Measurements from ENCODE around the gene TBC1D1.
"Not testable (repeated sequence)": the region's sequence is repeated elsewhere in the genome, so short reads cannot be mapped to it uniquely, and the experiment has no call there.

TBC1D1 gene

DNA sequence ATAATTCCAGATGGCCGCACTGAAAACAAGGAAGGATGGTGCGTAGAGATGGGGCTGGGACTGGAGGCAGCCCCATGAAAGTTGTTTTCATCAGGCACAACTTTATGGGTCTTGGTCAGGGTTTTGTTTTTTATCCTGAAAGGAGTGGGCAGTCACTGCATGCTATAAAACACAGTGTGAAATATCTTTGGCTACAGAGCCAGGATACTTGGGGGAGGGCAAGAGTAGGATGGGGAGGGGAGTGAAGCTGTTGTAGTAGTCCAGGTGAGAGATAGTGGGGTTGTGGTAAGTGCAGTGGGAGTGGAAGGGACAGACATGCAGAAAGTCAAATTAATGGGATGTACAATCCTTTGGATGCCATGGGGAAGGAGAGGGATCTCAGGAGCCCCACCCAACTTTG, 125.8 kb downstream of the TBC1D1 start:
- no peak for DNase-seq (ENCODE audit: low spot score)

DNA sequence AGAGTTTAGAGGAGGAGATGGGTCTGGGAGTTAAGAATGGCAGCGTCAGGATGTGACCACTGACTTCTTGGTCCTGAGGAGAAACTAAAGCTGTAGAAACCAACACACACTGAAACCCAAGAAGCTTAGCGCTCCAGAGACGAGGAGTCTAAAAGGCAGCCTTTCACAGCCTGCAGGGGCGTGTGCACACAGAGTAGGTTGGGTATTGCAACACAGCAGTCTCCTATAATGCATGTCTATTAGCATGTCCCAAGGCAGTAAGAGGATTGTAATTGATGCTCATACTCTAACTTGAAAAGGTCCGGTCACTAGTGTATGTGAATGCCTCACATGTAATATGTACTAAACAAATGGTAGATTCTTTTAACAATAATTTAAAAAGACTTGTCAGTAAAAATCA, 126.7 kb downstream of the TBC1D1 start:
- DNase-seq (ENCODE audit: low spot score), result no peak

DNA sequence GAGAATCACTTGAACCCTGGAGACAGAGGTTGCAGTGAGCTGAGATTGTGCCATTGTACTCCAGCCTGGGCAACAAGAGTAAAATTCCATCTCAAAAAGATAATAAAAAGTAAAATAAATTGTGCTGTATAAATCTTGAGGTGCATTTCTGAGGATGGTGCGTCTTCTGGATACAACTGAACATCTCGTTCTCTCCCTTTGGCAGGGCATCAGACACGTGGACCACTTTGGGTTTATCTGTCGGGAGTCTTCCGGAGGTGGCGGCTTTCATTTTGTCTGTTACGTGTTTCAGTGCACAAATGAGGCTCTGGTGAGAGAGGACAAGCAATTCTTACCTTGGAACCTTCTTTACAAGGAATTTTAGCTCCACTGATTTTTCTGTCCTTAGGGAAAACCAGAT, 129.5 kb downstream of the TBC1D1 start:
- DNase-seq (ENCODE audit: low spot score), result no peak

DNA sequence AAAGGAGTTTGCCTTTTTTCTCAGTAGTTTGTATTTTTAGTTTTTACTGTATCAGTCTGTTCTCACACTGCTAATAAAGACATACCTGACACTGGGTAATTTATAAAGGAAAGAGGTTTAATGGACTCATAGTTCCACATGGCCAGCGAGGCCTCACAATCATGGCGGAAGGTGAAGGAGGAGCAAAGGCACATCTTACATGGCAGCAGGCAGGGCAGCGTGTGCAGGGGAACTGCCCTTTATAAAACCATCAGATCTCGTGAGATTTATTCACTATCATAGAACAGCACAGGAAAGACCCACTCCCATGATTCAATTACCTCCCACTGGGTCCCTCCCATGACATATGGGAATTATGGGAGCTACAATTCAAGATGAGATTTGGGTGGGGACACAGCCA, 130.1 kb downstream of the TBC1D1 start:
- DNase-seq (ENCODE audit: low spot score), result not testable (repeated sequence)

DNA sequence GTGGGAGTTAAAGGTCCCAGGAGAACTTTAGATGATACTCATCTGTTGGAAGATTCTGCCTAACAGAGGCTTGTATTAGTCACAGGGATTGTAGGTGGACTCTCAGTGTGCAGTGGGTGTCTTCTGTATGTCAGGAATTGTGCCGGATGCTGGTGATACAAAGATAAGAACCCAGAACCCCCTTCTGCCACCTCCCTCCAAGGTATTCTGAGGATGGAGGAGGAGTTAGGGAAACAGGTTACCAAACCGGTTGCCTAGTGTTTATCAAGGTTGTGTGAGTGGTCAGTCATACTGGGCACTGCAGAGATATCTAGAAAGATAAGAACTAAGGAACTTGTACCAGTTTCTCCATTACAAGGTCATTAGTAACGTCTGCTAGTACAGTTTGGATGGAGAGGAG, 130.9 kb downstream of the TBC1D1 start:
- DNase-seq (ENCODE audit: low spot score), result no peak

DNA sequence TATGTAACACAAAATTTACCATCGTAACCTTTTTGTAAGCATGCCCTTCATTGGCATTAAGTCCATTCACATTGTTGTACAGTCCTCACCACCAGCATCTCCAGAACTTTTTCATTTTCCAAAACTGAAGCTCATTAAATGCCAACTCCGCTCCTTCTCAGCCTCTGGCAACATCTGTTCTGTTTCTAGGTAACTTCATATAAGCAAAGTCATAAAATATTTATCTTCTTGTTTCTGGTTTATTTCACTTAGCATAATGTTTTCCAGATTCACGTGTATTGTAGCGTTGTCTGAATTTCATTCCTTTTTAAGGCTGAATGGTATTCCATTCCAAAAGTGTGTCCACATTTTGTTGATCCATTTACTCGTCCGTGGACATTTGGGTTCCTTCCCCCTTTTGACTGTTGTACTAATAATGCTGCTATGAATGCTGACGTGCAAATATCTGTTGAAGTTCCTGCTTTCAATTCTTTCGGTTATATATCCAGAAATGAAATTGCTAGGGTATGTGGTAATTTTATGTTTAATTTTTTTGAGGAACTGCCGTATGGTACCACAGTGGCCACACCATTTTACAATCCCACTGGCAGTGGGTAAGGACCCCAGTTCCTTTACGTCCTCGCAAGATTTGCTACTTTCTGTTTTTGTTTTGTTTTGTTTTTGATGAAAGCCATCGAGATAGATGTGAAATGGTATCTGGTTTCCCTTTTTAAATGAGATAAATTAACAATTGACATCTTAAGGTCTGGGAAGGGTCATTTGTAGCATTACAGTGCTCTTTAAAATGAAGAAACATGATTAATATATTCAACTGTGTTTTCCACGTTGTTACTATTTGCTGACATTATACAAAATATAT, 132.7 kb downstream of the TBC1D1 start:
- no peak for DNase-seq (ENCODE audit: low spot score)

DNA sequence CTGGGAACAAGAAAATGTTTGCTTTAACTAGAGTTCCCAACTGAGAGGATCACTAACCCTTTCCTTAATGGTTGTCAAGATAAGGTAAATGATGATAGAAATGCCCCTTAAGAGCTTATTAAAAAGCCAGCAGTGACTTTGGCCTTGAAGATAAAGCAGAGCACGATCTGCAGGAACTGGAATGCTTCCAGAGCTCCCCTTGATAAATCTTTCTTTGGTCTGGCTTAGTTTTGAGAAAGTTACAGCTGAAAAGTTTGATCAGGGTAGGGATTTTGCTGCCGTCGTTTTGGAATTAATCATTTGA, 133.3 kb downstream of the TBC1D1 start:
- no peak for DNase-seq (ENCODE audit: low spot score)

DNA sequence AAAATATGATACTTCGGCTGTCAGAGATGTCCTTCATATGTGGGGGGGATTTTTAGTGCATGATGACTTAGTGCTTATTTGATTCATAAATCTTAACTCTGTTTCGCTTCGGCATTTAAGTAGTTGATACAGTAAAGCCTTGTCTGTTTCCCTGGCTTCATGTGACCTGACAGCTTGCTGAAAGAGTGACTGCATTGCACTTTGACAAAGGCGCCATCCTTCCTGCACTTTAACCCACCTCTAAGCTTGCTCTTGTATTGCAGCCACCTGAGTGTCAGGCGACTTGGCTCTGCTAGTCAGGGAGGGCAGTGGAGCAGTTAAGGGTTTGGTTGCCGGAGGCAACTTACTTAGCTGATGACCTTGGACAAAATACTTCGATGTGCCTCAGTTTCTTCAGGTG, 134.8 kb downstream of the TBC1D1 start:
- no peak for DNase-seq (ENCODE audit: low spot score)

DNA sequence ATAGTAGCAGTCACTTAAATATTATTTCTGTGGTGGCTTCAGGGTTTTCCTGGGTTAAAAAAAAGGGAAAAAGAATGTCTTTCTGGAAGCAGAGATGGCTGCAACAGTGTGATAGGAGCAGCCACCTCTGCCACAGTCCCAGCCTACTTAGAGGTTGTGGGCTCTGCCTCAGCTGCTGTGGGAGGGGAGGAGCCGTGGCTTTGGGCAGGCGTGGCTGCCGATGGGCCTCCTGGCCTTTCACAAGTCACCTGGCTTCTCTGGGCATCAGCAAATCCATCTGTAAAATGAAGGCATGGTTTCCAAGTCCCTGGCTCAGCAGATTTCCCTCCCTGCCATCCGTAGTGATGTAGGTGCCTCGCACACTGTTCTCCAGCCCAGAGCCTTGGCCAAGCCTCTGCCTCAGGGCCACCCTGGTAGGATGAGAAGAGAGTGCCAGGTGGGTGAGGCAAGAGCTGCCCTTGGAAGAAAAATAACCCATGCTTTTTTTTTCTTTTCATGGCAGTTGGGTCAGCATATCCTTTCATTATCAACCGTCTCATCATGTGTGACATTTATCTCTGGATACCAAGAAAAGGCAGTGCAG, 135.4 kb downstream of the TBC1D1 start:
- DNase-seq (ENCODE audit: low spot score), result no peak

DNA sequence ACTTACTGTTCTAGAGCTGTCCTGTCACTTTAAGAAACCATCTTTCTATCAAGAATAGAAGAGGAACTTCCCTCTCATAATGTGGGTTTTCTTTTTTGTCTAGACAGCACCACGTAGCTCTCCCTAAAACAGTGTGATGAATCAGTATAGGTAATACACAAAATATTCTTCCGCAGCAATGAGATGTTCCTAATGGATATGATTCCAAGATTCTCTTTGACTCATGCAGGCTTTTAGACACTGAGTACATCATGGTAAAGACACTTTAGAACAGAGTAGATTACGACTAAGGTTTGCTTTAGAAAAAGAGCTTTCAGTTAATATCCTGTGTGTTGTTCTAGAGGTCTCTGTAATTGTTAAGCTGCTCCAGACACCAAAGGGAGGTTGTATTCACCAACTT, 139.1 kb downstream of the TBC1D1 start:
- DNase-seq (ENCODE audit: low spot score), result no peak

DNA sequence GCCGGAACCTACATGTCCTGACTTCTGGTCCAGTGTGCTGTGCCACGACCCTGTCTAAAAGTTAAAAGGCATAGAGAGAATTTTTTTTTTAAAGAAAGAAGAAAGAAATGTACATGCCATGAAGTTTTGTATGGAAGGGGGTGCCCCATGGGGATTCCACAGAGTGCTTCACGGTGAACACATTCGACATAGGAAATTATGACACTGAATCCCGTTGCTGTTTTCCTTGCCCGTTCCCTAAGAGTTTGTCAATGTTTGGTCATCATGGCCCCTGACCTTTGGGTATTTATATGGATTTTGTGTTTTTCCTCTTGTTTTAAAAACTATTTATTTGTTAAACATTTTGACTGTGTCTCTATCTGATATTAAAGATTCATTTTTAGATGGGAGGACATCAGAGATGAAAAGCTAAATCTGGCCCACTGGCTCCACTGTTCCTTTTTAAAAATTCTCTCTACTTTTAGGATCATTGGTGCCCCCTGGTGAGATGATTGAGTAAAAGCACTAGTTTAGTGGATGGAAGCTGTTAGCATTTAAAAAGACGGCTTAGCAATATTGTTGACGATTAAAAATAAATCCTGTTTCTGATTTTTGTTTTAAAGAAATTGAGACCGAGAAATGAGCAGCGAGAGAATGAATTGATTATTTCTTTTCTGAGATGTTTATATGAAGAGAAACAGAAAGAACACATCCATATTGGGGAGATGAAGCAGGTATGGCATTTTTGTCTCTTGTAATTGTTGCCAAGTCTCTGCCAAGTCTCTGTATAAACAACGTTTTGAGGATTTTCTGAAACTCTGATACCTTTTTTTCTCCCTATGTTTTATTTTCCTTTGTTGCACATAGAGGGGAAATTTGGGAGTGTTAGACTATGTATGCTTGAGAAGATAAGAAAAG, 144.3 kb downstream of the TBC1D1 start:
- DNase-seq (ENCODE audit: low spot score), result peak; percentile 45

DNA sequence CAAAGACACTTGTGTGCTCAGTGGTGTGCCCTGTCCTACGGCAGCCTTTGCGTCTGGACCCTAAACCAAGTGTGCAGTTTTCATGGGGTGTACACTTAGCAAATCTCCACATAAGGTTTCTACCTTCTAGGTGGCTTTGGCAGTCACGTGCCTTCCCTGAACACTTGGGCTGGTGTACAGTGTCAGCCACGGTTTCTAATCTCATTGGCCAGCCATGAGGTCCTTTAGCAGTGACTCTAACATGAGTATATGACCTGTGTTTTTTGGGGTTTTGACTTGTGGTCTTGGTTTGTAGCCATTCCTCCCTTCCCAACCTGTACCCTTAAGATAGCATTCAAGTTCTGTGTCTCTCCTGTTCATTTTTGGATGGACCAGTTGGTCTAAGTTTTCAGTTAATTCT, 145.7 kb downstream of the TBC1D1 start:
- DNase-seq (ENCODE audit: low spot score), result no peak

DNA sequence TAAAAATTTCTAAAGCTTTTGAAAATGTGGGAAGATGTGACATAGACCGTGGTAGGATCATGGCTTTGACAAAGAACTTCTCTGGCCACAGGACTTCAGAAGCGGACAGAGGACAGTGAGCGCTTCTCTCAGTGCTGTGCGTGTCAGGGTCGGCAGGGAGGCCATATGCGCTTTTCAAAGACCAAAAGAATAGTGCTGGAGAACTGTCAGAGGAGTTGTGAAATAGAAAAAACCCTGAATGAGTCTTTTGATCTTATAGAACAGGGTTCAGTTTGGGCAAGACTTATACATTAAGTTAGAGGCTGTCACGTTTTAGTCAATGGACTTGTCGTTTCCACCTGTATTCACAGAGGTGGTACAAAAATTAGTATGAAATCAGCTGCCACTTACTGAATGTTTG, 146.7 kb downstream of the TBC1D1 start:
- DNase-seq (ENCODE audit: low spot score), result no peak

DNA sequence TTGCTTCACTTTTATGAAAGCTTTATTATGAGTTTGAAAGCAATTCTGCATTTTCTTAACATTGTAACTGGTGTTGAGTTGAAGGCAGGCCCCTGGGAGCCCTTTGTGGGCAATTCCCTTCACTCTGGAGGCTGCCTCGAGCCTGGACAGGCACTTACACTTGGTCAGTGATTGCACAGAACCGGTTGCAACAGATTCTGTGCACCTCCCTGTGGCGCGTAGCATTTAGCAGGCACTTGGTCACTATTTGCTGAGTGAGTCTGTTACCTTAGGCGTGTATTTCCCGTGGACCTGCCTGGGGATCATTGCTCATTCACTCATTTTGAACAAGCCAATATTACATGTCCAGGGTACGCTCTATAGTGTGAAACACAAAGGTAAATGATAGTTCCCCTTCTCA, 149.7 kb downstream of the TBC1D1 start:
- no peak for DNase-seq (ENCODE audit: low spot score)

DNA sequence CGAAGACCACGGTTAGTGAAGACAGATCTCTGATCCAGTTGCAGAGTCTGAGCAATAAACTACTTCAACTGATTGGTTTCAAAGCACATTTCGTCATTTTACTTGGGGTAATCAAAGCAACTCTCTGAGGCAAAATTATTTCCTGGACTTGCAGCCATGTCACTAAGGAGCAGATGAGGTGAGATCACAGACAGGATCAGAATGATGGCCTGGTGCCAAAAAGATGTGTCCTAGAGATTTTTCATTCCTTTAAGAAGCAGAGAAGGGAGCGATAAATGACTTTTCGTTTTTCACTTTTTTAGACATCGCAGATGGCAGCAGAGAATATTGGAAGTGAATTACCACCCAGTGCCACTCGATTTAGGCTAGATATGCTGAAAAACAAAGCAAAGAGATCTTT, 153.2 kb downstream of the TBC1D1 start:
- DNase-seq (ENCODE audit: low spot score), result no peak

DNA sequence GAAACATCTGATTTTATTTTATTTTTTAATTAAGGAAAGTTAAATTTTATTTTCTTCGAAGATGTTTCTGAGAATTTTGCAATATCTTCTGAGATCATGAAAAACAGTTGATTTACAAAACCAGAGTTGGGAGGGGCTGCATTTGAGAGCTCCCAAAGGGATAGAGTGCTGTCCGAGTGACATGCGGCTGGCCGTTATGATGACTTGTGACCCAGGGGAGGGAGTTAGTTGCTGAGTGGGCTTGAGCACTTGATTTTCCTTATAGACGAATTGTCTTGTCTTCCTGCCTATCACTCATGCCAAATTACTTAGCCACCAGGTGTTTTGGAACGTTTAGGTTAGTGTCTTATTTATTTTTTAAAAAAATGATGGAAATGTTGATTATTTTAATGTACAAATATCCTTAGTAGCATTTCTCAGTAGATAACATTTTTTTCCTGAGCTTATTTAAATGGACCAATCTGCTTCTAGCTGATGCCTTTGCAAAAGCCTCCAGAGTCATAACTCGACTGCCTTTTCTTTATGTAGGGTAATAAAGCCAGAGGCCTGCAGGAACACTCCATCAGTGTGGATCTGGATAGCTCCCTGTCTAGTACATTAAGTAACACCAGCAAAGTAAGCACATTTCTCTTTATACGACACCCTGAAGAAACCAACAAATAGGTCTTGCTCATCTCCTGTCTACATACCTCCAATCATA, 154.6 kb downstream of the TBC1D1 start:
- DNase-seq (ENCODE audit: low spot score), result no peak

DNA sequence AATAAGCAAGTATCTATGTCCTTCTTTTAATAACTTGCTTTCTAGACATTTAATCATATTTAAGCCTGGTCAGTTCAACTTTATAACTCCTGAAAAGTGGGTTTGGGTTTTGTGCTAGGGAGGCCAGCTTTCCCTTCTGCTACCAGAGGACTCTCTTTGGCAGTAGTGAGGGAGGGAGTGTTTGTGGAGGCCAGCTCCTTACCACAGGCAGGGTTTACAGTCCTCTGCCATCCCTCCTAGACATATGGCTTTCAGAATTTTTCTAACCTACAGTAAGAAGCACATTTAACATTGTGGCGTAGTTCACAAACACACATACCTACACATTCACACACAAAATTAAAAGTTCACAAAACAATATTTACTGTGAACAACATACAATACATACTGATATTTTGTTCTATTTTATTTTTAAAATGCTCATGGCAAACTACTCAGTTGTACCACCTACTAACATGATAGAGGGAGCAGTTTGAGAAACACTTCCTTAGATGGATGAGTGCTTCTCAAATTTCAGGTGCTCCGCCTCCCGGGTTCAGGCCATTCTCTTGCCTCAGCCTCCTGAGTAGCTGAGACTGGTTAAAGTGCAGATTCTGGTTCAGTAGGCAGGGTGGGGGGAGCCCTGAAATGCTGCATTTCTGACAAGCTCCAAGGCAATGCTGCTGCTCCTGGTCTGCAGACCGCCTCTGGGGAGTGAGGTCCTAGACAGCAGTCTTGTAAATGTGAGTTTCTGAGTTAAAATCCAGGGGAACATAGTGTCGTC, 156.0 kb downstream of the TBC1D1 start:
- DNase-seq (ENCODE audit: low spot score), result no peak

DNA sequence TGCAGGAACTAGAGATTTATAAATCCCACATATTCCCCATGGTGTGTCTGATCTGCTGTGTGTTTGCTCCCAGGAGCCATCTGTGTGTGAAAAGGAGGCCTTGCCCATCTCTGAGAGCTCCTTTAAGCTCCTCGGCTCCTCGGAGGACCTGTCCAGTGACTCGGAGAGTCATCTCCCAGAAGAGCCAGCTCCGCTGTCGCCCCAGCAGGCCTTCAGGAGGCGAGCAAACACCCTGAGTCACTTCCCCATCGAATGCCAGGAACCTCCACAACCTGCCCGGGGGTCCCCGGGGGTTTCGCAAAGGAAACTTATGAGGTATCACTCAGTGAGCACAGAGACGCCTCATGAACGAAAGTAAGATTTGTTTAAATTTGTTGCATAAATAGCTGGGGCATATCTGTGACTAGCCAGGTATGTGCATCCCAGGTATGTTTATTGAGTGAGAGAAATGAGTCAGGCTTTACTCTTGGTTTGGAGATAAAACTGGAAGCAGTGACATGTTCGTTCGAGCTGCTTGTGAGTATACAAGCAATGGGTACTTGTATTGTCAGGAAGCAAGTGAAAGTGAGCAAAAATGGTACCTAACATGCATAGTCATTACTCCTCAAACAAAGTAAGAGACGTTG, 158.8 kb downstream of the TBC1D1 start:
- no peak for DNase-seq (ENCODE audit: low spot score)

DNA sequence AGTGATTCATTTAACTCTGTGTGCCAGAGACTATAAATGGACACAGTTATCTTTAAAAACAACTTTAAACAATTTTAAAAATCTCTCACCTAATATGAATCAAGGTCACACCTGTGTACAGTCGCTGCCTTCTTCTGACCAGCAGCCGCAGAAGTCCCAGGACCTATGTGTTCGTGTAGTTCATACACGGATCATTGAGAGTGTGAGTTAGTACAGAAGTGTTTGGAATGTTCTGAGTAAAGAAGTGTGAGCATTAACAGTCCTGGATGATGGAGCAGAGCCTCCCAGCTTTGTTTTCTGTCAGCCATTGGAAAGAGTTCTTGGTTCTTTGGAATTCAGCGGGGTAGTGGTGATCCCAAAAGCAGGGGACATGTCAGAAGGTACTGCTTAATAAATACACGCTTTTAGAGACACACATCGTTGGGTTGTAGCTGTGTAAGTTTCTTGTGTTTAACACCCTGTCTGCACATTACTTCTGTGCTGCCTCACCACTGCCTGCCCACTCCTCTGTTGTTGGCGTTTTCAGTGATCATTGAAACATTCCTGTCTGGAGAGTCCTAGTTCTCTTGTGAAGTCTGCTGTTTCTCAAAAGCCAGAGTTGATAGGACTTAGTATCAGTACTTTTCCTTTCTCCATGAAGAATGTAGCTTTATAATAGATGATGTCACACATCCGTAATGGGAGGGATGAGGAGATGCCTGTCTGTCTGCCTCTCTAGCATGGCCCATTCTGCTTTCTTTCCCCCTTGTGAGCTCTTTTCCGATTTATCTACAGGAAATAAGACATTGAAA, 159.9 kb downstream of the TBC1D1 start:
- no peak for DNase-seq (ENCODE audit: low spot score)

DNA sequence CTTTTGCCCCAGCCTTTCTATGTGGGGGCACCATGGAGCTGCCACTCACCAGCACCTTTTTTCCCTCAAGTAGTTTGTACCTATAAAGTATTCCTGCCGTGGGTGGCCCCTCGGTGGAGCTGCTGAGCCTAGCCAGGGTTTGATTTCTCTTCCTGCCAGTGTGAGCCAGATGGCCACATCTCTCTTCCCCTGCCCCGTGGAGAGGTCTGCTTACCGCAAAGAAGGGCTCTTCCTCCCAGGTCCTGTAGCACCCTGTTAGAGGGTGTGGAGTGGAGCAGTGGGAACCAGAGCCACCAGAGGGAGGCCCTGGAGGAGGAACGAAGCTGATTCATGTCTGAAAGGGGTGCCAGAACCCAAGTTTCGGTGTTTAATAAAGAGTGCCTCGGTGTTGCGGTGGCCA, 164.7 kb downstream of the TBC1D1 start:
- DNase-seq (ENCODE audit: low spot score), result no peak

Data from COLO829 (cell line).